IMR-90 (cell line): Measurements from ENCODE around the gene INPP4A. TPM values are rescaled to one million over a fixed set of nuclear protein-coding genes. Genes with fewer than 3 reads are reported as not detected.

ENCODE experiments used
- ATAC-seq: fragments of 200-7000 bp; cut with Tn5 transposase; 2 replicates; pipeline ENCODE4 v1.9.1; 2020; ENCODE audit warnings: low read depth, mild to moderate bottlenecking, moderate library complexity
- BruUV-seq: library from RNA; stranded (reverse); fragments of 400-500 nt; replicated peaks from 2 replicates; lab custom pipeline; 2021; lab: Mats Ljungman, UMichigan
- CTCF ChIA-PET: fragments of 300-600 bp; formaldehyde crosslinking; extraction: SDS; loops from one replicate; lab custom pipeline; 2021; ENCODE audit warnings: antibody characterized with exemption; lab: Yijun Ruan, JAX
- POLR2A ChIA-PET: fragments of 300-600 bp; sonication (Branson Sonifier 250); formaldehyde crosslinking; loops from one replicate; lab custom pipeline; 2022; ENCODE audit warnings: antibody characterized with exemption; ENCODE audit not compliant: unreplicated experiment; lab: Charles Lee
- DNase-seq: peaks from one replicate; pipeline ENCODE4 v3.0.0; 2013
- H2AFZ ChIP-seq: replicated peaks from 2 replicates; pipeline ENCODE3; 2013; ENCODE audit warnings: low read length, mild to moderate bottlenecking; ENCODE audit not compliant: poor library complexity
- H2AK5ac ChIP-seq: 2 replicates; pipeline ENCODE4 v1.6.1; 2013; ENCODE audit warnings: low read depth, low read length, inconsistent platforms
- H2AK9ac ChIP-seq: replicated peaks from 2 replicates; pipeline ENCODE3; 2013; ENCODE audit warnings: mild to moderate bottlenecking, low read depth, low read length, moderate library complexity; ENCODE audit not compliant: poor library complexity
- H2BK120ac ChIP-seq: 2 replicates; pipeline ENCODE4 v1.6.1; 2013; ENCODE audit warnings: low read depth, low read length, inconsistent platforms
- H2BK15ac ChIP-seq: 3 replicates; pipeline ENCODE4 v1.6.1; 2013; ENCODE audit warnings: low read depth, low read length, inconsistent platforms
- H2BK20ac ChIP-seq: 2 replicates; pipeline ENCODE4 v1.6.1; 2013; ENCODE audit warnings: low read depth, mild to moderate bottlenecking, inconsistent platforms, low read length, moderate library complexity
- H2BK5ac ChIP-seq: 2 replicates; pipeline ENCODE4 v1.6.1; 2013; ENCODE audit warnings: mild to moderate bottlenecking, low read depth, low read length, inconsistent platforms; ENCODE audit not compliant: poor library complexity, severe bottlenecking
- H3K14ac ChIP-seq: replicated peaks from 2 replicates; pipeline ENCODE4 v1.6.1; 2013; ENCODE audit warnings: low read depth, low read length, inconsistent platforms
- H3K18ac ChIP-seq: 2 replicates; pipeline ENCODE4 v1.6.1; 2013; ENCODE audit warnings: low read depth, low read length, control low read depth
- H3K23ac ChIP-seq: 2 replicates; pipeline ENCODE4 v1.6.1; 2013; ENCODE audit warnings: low read depth, low read length, inconsistent platforms
- H3K27ac ChIP-seq: 2 replicates; pipeline ENCODE4 v1.5.1; 2013; ENCODE audit warnings: mild to moderate bottlenecking, control low read depth, low read length; ENCODE audit not compliant: insufficient read depth
- H3K27me3 ChIP-seq: 2 replicates; pipeline ENCODE4 v1.6.1; 2013; ENCODE audit warnings: low read length; ENCODE audit not compliant: control insufficient read depth, insufficient read depth
- H3K36me3 ChIP-seq: 2 replicates; pipeline ENCODE4 v1.6.1; 2013; ENCODE audit warnings: low read length, mixed read lengths; ENCODE audit not compliant: control insufficient read depth, insufficient read depth
- H3K4ac ChIP-seq: 2 replicates; pipeline ENCODE4 v1.6.1; 2013; ENCODE audit warnings: low read depth, low read length, inconsistent platforms
- H3K4me1 ChIP-seq: 2 replicates; pipeline ENCODE4 v1.6.1; 2013; ENCODE audit warnings: low read length, mixed read lengths; ENCODE audit not compliant: control insufficient read depth, insufficient read depth
- H3K4me2 ChIP-seq: 2 replicates; pipeline ENCODE4 v1.6.1; 2013; ENCODE audit warnings: low read depth, mild to moderate bottlenecking, control low read depth, low read length, moderate library complexity
- H3K4me3 ChIP-seq: 2 replicates; pipeline ENCODE4 v1.5.1; 2013; ENCODE audit warnings: low read depth, mild to moderate bottlenecking, control low read depth, low read length, moderate library complexity; ENCODE audit not compliant: insufficient read depth
- H3K56ac ChIP-seq: 2 replicates; pipeline ENCODE4 v1.6.1; 2013; ENCODE audit warnings: low read length, inconsistent platforms; ENCODE audit not compliant: insufficient read depth; ENCODE audit errors: extremely low read depth
- H3K79me1 ChIP-seq, 2 experiments: 2 replicates each; pipeline ENCODE4 v1.6.1; 2013; ENCODE audit warnings: low read length in 2 of 2, inconsistent platforms in 1 of 2, low read depth in 1 of 2
- H3K9ac ChIP-seq: 2 replicates; pipeline ENCODE4 v1.6.1; 2013; ENCODE audit warnings: low read depth, low read length, control low read depth
- H3K9me1 ChIP-seq: 2 replicates; pipeline ENCODE4 v1.6.1; 2013; ENCODE audit warnings: low read length, inconsistent platforms; ENCODE audit not compliant: insufficient read depth
- H3K9me3 ChIP-seq: 2 replicates; pipeline ENCODE4 v1.6.1; 2013; ENCODE audit warnings: low read length; ENCODE audit not compliant: control insufficient read depth, insufficient read depth
- H4K20me1 ChIP-seq: 2 replicates; pipeline ENCODE4 v1.6.1; 2013; ENCODE audit warnings: low read length, inconsistent platforms; ENCODE audit not compliant: insufficient read depth
- H4K5ac ChIP-seq: 2 replicates; pipeline ENCODE4 v1.6.1; 2013; ENCODE audit warnings: mild to moderate bottlenecking, low read depth, low read length, control low read depth
- H4K8ac ChIP-seq, 2 experiments: 2 replicates each; pipeline ENCODE4 v1.6.1; 2013; ENCODE audit warnings: low read depth in 2 of 2, low read length in 2 of 2, control low read depth in 1 of 2, inconsistent platforms in 1 of 2
- H4K91ac ChIP-seq: 2 replicates; pipeline ENCODE4 v1.6.1; 2013; ENCODE audit warnings: low read depth, low read length, inconsistent platforms; ENCODE audit not compliant: insufficient read depth
- BHLHE40 ChIP-seq: fragments of 150-350 bp; IDR thresholded peaks from 2 replicates; pipeline ENCODE4 v1.6.1; 2016; ENCODE audit warnings: mild to moderate bottlenecking, low read depth, low read length
- CHD1 ChIP-seq: IDR thresholded peaks from 2 replicates; pipeline ENCODE4 v1.6.1; 2012; ENCODE audit warnings: low read depth, low read length, improper control_type of control experiment
- MAZ ChIP-seq: IDR thresholded peaks from 2 replicates; pipeline ENCODE4 v1.6.1; 2012; ENCODE audit warnings: low read depth, mild to moderate bottlenecking, low read length, improper control_type of control experiment, moderate library complexity, borderline replicate concordance
- MXI1 ChIP-seq: IDR thresholded peaks from 2 replicates; pipeline ENCODE4 v1.6.1; 2012; ENCODE audit warnings: low read depth, mild to moderate bottlenecking, low read length, moderate library complexity, borderline replicate concordance
- NFE2L2 ChIP-seq: fragments of 150-350 bp; IDR thresholded peaks from 2 replicates; pipeline ENCODE4 v1.6.1; 2016; ENCODE audit warnings: low read depth, mild to moderate bottlenecking, low read length
- RFX5 ChIP-seq: IDR thresholded peaks from 2 replicates; pipeline ENCODE4 v1.8.0; 2012; ENCODE audit warnings: low read depth, mild to moderate bottlenecking, low read length, moderate library complexity
- SMC3 ChIP-seq: fragments of 150-350 bp; IDR thresholded peaks from 2 replicates; pipeline ENCODE4 v1.6.1; 2016; ENCODE audit warnings: low read depth, mild to moderate bottlenecking, antibody characterized with exemption, low read length, moderate library complexity
- WGBS, 2 experiments: methylation state at CpG; one replicate each; pipeline versions ENCODE4 v1.1.5 to v1.1.7; 2013; ENCODE audit warnings: missing lambda C conversion rate in 2 of 2; ENCODE audit not compliant: insufficient read length in 1 of 2; ENCODE audit errors: extremely low coverage in 2 of 2; 5-methylcytosine and 5-hydroxymethylcytosine counted together
- dilution Hi-C: fragments of 300-500 bp; cut with HindIII; formaldehyde crosslinking; loops from one replicate; pipeline ENCODE4 v1.14.3; 2018; ENCODE audit warnings: low sequenced_read_pairs; ENCODE audit not compliant: unreplicated experiment
- in situ Hi-C: fragments of 300-500 bp; cut with MboI; formaldehyde crosslinking; loops from 3 replicates; pipeline ENCODE4 v1.14.3; 2019; ENCODE audit warnings: low sequenced_read_pairs, inconsistent platforms, mixed read lengths
- intact Hi-C: fragments of 100-400 bp; cut with micrococcal nuclease; formaldehyde crosslinking; loops from 2 replicates; pipeline ENCODE4 v1.10.0; 2022
- polyA plus RNA-seq, 3 experiments: library from polyadenylated mRNA; depleted of rRNA; stranded (reverse); fragments of >200 nt; gene quantifications; 2 replicates each; pipeline ENCODE4 v1.2.3, GENCODE V29; 2012; ENCODE audit warnings: low replicate concordance in 1 of 3
- total RNA-seq: library from RNA; depleted of rRNA; stranded (reverse); fragments of >200 nt; gene quantifications from 2 replicates; pipeline ENCODE4 v1.2.3, GENCODE V29; 2012
- TF ChIP-seq, protein P1 (sequence below): fragments of 150-350 bp; IDR thresholded peaks from 2 replicates; pipeline ENCODE4 v1.6.1; 2017; ENCODE audit warnings: mild to moderate bottlenecking, antibody characterized with exemption, low read length, low read depth

The INPP4A gene
- total and polyA plus RNA-seq, 2 of the 4 experiments (the other 2 are of a cell fraction): 14.5 to 27.1 TPM

- H3K36me3 ChIP-seq: no peaks in the 10 kb centered on the region
- dilution Hi-C loops: no loop called here
- DNase-seq: no peak
- no peak overlapping the region for H3K18ac ChIP-seq
- H3K79me1 ChIP-seq: peaks cover 39 to 72% of the 10 kb centered on the region in 2 experiments
- H3K4ac ChIP-seq: no peak overlapping the region
- peaks cover 68% of the 10 kb centered on the region for H4K20me1 ChIP-seq
- H2BK120ac ChIP-seq: no peak overlapping the region
- no peak overlapping the region for H3K23ac ChIP-seq
- no peak overlapping the region for H3K4me3 ChIP-seq
- no peaks in the 10 kb centered on the region for H3K9me3 ChIP-seq
- WGBS, 2 experiments: 100% methylated on average over 1 of the region's 4 CpGs; no CpG with 5 or more reads in 1 of the 2 experiments
- H4K8ac ChIP-seq: no peak overlapping the region
- peaks cover 7% of the 10 kb centered on the region; the same call in 1 of the 2 replicates for H3K9me1 ChIP-seq
- in situ Hi-C loops: no loop called here
- peaks cover 2% of the 10 kb centered on the region; the same call in 1 of the 2 replicates for H3K4me1 ChIP-seq
- H4K5ac ChIP-seq: no peak overlapping the region
- H2BK15ac ChIP-seq: no peak overlapping the region
- TF ChIP-seq, protein P1, sequence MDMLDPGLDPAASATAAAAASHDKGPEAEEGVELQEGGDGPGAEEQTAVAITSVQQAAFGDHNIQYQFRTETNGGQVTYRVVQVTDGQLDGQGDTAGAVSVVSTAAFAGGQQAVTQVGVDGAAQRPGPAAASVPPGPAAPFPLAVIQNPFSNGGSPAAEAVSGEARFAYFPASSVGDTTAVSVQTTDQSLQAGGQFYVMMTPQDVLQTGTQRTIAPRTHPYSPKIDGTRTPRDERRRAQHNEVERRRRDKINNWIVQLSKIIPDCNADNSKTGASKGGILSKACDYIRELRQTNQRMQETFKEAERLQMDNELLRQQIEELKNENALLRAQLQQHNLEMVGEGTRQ: no peak
- TF ChIP-seq CHD1 (no peak), MAZ (no peak), NFE2L2 (no peak), SMC3 (no peak), MXI1 (no peak), RFX5 (no peak), BHLHE40 (no peak)
- no peak overlapping the region for H4K91ac ChIP-seq
- no peak overlapping the region for H2AK9ac ChIP-seq
- no peak for ATAC-seq
- H3K4me2 ChIP-seq: no peak overlapping the region
- POLR2A ChIA-PET: no interaction called here
- no peak overlapping the region for H3K56ac ChIP-seq
- BruUV-seq: no TSS peak
- no peaks in the 10 kb centered on the region for H3K27me3 ChIP-seq
- intact Hi-C loops: no loop called here
- no peak overlapping the region for H2AK5ac ChIP-seq
- no peak overlapping the region for H3K27ac ChIP-seq
- H2AFZ ChIP-seq: no peak overlapping the region
- no peak overlapping the region for H2BK20ac ChIP-seq
- no peak overlapping the region for H3K9ac ChIP-seq
- no peak overlapping the region for H3K14ac ChIP-seq
- CTCF ChIA-PET: no interaction called here
- H2BK5ac ChIP-seq: no peak overlapping the region
Measured at GRCh38 chr2:98485453-98485755, 40.7 kb downstream of the INPP4A start.
